RWPE2 (cell line): ENCODE results near the gene LRFN5.

Experiments
- ATAC-seq: fragments of 200-7000 bp; cut with Tn5 transposase; 3 replicates; pipeline ENCODE4 v1.9.1; 2021; ENCODE audit warnings: low read depth
- DNase-seq: peaks from one replicate; pipeline ENCODE4 v3.0.0-alpha.2; 2020; ENCODE audit warnings: low spot score
- H3K27ac ChIP-seq: fragments of 450-650 bp; 2 replicates; pipeline ENCODE4 v1.5.1; 2017; ENCODE audit warnings: mild to moderate bottlenecking; ENCODE audit not compliant: poor library complexity, severe bottlenecking
- H3K27me3 ChIP-seq: fragments of 250-450 bp; sonication (Bioruptor Pico); 2 replicates; pipeline ENCODE4 v1.5.1; 2021; ENCODE audit warnings: mild to moderate bottlenecking, moderate library complexity; ENCODE audit not compliant: insufficient read depth, poor library complexity, severe bottlenecking
- H3K36me3 ChIP-seq: fragments of 250-450 bp; sonication (Bioruptor Pico); 2 replicates; pipeline ENCODE4 v1.5.1; 2020; ENCODE audit warnings: low read depth, mild to moderate bottlenecking, moderate library complexity
- H3K4me1 ChIP-seq: fragments of 250-450 bp; sonication (Bioruptor Pico); 2 replicates; pipeline ENCODE4 v1.5.1; 2021; ENCODE audit warnings: mild to moderate bottlenecking, moderate library complexity; ENCODE audit not compliant: insufficient read depth, poor library complexity, severe bottlenecking
- H3K4me3 ChIP-seq: fragments of 250-450 bp; sonication (Bioruptor Pico); 2 replicates; pipeline ENCODE4 v1.5.1; 2021; ENCODE audit warnings: mild to moderate bottlenecking, moderate library complexity; ENCODE audit not compliant: severe bottlenecking
- H3K9me3 ChIP-seq: fragments of 250-450 bp; sonication (Bioruptor Pico); 2 replicates; pipeline ENCODE4 v1.5.1; 2021; ENCODE audit warnings: mild to moderate bottlenecking, moderate library complexity; ENCODE audit not compliant: severe bottlenecking
- TF ChIP-seq, protein P1 (sequence below): fragments of 450-650 bp; IDR thresholded peaks from one replicate; pipeline ENCODE4 v1.5.1; 2017; ENCODE audit warnings: mild to moderate bottlenecking, moderate library complexity; ENCODE audit not compliant: poor library complexity, severe bottlenecking

Gene LRFN5

DNA sequence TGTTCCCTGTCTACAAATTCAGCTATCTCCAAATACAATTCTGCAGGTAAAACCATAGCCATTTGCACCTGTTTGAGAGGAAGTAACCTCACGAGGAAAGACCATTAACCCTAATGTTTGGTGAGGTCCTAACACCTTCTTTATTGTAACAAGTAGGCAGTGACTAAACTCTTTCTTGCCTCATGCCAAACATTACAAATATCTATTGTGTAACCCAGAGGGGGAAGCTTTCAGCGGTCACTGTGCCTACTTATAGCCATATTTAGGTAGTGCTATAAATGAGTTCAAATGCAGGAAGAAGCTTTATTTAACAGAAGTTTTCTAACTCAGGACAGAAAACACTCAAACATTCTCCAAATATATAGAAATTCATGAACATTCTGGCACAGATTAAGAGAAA is 252.7 kb downstream of the LRFN5 start:
- no peak overlapping the region for H3K27ac ChIP-seq
- DNase-seq, result no peak
- TF ChIP-seq, protein P1, sequence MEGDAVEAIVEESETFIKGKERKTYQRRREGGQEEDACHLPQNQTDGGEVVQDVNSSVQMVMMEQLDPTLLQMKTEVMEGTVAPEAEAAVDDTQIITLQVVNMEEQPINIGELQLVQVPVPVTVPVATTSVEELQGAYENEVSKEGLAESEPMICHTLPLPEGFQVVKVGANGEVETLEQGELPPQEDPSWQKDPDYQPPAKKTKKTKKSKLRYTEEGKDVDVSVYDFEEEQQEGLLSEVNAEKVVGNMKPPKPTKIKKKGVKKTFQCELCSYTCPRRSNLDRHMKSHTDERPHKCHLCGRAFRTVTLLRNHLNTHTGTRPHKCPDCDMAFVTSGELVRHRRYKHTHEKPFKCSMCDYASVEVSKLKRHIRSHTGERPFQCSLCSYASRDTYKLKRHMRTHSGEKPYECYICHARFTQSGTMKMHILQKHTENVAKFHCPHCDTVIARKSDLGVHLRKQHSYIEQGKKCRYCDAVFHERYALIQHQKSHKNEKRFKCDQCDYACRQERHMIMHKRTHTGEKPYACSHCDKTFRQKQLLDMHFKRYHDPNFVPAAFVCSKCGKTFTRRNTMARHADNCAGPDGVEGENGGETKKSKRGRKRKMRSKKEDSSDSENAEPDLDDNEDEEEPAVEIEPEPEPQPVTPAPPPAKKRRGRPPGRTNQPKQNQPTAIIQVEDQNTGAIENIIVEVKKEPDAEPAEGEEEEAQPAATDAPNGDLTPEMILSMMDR, result no peak
- no peak; the same call in 2 of the 3 replicates for ATAC-seq
- H3K4me3 ChIP-seq, result no peak overlapping the region
- no peaks in the 10 kb centered on the region for H3K4me1 ChIP-seq
- H3K27me3 ChIP-seq, result no peaks in the 10 kb centered on the region
- no peaks in the 10 kb centered on the region for H3K9me3 ChIP-seq
- H3K36me3 ChIP-seq, result no peaks in the 10 kb centered on the region

DNA sequence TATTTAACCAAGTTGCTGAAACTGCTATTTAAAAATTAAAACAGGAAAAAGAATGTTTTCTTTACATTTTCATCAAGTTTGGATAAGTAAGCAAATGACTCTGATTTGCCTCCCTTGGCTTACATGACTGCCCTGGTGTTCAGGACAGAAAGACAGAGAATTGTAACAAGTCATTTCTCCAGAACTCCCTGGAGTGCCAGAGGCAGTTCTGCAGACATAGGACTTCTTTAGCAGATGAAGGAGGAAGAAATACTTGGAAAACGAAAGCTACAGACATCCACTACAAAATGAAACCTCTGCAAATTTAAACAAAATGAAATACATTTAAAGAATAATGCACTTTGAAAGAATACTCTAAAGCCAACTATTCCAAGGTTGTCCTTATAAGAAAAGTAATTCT is 253.9 kb downstream of the LRFN5 start:
- no peak overlapping the region for H3K27ac ChIP-seq
- TF ChIP-seq, protein P1, result no peak
- DNase-seq (no peak), ATAC-seq (no peak)
- H3K4me3 ChIP-seq, result no peak overlapping the region
- H3K9me3 ChIP-seq, result no peaks in the 10 kb centered on the region
- H3K4me1 ChIP-seq, result no peaks in the 10 kb centered on the region
- no peaks in the 10 kb centered on the region for H3K36me3 ChIP-seq
- H3K27me3 ChIP-seq, result no peaks in the 10 kb centered on the region

DNA sequence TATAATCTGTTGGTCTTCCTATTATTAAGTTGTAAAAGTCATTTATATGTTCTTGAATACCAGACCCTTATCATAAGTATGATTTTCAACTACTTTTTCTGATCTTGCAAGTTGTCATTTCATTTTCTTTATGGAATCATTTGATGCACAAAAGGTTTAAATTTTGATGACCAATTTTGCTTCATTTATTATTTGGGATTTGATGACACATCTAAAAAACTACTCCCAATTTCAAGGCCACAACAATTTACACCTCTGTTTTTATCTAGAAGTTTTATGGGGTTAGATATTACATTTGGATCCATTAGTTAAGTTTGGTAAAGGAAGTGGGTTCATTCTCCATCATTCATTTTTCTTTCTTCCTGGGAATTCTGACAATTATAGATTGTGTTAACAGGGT is 259.2 kb downstream of the LRFN5 start:
- TF ChIP-seq, protein P1, result no peak
- Histone ChIP-seq H3K27ac (no peak overlapping the region), H3K4me1 (no peaks in the 10 kb centered on the region), H3K4me3 (no peak overlapping the region), H3K27me3 (no peaks in the 10 kb centered on the region), H3K36me3 (no peaks in the 10 kb centered on the region), H3K9me3 (peaks cover 6% of the 10 kb centered on the region)
- DNase-seq (no peak), ATAC-seq (no peak)

DNA sequence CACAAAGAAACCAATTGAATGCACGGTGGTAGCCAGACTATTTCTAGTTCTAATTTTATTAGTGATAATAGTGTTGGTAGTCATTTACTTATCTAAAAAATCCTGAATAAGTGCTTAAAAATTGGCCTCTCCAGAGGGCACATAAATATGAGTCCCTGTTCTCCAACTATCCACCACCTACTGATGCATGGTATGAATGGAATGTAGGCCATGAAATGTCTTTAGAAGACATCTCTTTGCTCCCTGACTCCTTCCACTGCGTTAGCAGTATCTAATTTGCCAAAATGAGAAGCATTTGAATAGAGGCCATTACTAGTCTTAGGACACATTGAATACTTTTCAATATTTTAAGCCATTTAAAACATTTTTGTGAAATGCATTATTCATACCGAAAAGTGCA is 261.7 kb downstream of the LRFN5 start:
- ATAC-seq, result no peak
- Histone ChIP-seq H3K9me3 (peaks cover 6% of the 10 kb centered on the region), H3K36me3 (no peaks in the 10 kb centered on the region), H3K4me3 (no peak overlapping the region), H3K4me1 (no peaks in the 10 kb centered on the region), H3K27ac (no peak overlapping the region), H3K27me3 (no peaks in the 10 kb centered on the region)
- TF ChIP-seq, protein P1, result no peak
- DNase-seq, result no peak

DNA sequence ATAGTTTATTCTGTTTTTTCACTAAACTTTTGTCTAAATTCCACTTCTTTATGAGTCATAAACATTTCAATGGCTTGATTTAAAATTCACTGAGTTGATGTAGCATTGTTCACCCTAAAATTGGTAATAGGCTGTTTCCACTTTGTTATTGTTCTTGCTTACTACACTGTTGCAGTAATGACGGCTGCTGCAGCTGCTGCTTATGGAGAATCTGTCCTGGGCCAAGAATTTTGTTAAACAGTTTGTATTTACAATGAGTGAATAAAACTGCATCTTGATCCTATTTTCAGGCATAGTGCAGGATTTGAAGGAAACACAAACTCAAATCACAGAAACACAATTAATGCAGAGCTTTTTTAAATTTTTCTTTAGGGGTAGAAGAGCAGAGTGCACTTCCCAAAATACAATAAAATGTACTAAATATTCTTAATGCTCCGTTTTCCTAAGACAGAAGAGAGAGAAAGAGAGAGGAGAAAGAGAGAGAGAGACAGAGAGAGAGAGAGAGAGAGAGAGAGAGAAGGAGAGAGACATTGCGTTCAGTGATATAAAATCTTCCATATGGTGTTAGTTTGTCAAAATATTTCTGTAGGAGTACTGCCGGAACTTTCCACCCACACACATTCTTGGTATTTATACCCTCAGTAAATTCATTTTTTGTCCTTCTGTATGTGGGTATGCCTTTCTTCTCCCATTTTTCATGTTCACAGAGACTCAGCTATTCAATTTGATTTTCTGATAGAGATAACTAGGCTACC is 266.4 kb downstream of the LRFN5 start:
- H3K4me1 ChIP-seq, result no peaks in the 10 kb centered on the region
- H3K9me3 ChIP-seq, result no peaks in the 10 kb centered on the region
- ATAC-seq (no peak), DNase-seq (no peak)
- no peak overlapping the region for H3K4me3 ChIP-seq
- no peaks in the 10 kb centered on the region for H3K36me3 ChIP-seq
- TF ChIP-seq, protein P1, result no peak
- no peak overlapping the region for H3K27ac ChIP-seq
- H3K27me3 ChIP-seq, result peaks cover 5% of the 10 kb centered on the region
